Activated T-helper 1 cell treated with anti-CD3 and anti-CD28 coated beads, Interleukin-2, amount 50 U/mL, for 16 hours (primary cell): ENCODE results near the gene NFU1.
"Not testable (repeated sequence)": the region's sequence is repeated elsewhere in the genome, so short reads cannot be mapped to it uniquely, and the experiment has no call there.

Source experiments
- DNase-seq, 2 donors: peaks; one replicate each; pipeline ENCODE4 v3.0.0-alpha.2; 2020; ENCODE audit warnings: low read depth in 1 of 2, low spot score in 1 of 2

NFU1 gene

GRCh38 chr2:69387770-69388481, 49.3 kb downstream of the NFU1 start:
- DNase-seq, result no peak

DNA sequence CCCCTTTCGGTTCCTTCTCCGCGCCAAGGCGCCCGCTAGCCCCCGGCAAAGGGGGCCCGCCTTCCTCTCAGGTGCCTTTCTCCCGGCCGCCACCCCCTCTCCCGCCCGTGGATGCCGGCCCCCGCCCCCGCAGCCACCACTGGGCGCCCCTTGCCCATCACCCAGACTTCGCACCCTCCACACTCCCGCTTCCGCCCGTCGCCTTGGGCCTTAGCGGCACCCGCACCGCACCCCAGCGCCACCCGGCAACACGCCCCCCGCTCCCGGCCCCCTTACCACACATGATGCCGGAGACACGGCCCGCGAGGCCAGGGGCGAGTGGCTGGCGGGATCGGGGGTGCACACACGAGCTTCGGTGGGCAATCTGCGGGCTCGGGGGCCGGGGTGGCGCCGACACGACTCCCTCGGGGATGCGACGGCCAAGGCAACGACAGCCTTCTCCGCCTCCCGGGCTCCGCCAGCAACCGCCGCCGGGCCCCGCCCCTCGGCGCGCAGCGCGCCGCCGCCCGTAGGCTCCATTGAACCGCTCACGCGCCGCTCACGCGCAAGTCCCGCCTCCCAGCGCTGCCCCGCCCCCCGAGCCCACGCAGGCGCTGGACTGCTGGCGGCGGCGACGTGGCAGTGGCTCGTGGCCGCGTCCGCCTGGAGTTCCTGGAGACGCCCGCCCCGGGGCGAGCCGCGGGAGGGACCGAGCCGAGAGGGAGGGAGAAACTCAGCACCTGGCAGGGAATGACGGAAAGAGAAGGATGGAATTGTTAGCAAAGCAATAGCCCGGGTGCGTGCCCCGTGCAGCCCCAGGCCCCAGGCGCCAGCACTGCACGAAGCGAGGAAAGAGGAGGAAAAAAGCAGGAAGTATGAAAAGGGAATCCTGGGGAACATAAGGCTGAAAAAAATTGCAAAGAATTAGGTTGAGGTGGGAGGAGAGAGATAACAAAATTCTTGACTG, 50.2 kb downstream of the NFU1 start, which contains the start of gene GFPT1:
TSS of gene GFPT1 (minus strand) at position 439 of the 946 bp plus-strand sequence. CDS start at position 283, 156 bp downstream.
- peak; percentile 89 to 91 for DNase-seq

DNA sequence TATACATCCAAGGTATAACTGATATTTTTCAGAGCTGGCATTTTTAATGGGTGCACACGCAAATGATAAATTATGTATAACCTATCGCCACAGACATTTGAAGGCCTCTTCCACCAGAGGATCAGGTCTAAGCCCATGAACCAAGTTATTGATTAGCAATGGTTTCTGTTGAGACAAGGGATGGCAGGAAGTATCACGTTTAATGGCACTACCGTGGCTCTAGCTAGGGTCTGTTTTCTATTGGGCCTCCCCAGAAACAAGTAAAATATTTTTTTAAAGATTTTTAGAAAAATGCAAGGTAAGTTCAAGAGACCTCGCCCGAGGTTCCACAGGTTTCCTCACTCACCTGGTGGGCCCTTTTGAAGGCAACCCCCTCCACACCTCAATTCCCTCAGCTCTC, 50.9 kb downstream of the NFU1 start:
- no peak for DNase-seq

DNA sequence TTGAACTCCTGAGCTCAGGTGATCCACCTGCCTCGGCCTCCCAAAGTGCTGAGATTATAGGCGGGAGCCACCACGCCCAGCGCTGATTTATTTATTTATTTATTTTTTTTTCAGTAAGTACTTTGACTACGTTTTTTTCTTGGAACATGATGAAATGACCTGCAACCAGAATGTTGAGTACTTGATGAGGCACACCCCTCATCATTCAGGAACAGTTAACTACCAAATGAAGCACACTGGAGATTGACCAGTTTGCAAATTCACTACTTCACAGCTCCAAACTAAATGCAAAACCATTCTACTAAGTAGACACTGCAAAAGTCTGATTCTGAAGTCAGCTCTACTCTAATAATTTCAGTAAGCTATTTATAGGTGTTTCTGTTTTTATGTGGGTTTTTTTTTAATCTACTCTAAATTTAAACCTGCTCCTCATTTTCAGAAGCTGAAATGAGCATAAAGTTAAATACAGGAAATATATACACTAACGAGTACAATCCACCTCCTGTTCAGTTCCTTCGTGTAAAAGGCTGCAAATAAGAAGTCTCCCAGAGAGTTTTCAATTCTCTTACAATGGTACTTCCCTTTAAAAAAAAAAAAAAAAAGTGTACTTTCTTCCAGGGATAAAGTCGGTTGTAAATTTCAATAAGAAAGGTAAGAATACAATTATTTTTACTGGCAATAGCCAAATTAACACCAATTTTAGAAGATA, 51.6 kb downstream of the NFU1 start:
- DNase-seq, result no peak

DNA sequence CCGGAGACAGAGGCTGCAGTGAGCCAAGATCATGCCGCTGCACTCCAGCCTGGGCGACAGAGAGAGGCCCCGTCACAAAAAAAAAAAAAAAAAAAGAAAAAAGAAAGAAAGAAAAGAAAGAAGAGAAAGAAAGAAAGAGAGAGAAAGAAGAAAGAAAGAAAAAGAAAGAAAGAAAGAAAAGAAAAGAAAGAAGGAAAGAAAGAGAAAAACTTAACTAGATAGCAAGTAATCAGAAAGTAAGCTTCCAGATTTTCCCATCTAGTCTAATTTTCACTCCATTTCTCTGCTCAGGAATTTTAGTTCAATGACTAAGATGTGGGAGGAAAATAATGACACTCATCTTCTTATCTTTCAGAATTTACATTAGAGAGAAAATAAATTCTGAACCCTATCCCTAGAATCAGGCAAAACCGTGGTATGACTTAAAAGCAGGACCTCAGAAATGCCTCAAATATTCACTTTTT, 52.6 kb downstream of the NFU1 start:
- no peak for DNase-seq

DNA sequence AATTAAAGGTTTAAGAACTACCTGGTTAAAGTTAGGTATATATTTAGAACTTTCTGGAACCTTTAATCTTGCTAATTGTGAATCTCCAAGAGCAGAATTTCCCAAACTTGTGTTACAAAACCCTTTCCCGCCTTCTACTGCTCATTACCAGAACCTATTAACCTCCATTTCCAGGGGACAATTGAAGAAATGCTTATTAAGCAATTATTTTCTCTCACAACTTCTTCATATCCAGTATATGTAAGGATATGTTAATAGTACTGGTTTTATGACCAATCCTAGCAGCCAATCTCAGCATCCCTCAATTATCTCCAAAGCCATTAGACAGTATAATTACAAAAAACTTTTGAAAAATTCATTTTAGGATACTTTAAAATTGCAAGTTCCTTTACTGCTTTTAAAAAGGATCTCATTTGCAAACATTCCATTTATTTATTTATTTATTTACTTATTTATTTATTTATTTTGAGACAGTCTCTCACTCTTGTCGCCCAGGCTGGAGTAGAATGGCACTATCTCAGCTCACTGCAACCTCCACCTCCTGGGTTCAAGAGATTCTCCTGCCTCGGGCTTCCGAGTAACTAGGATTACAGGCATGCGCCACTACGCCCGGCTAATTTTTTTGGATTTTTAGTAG, 53.9 kb downstream of the NFU1 start:
- DNase-seq, result no peak

GRCh38 chr2:69382547-69382946, 54.7 kb downstream of the NFU1 start:
- DNase-seq, result no peak

GRCh38 chr2:69381337-69381737, 55.9 kb downstream of the NFU1 start:
- DNase-seq, result no peak

DNA sequence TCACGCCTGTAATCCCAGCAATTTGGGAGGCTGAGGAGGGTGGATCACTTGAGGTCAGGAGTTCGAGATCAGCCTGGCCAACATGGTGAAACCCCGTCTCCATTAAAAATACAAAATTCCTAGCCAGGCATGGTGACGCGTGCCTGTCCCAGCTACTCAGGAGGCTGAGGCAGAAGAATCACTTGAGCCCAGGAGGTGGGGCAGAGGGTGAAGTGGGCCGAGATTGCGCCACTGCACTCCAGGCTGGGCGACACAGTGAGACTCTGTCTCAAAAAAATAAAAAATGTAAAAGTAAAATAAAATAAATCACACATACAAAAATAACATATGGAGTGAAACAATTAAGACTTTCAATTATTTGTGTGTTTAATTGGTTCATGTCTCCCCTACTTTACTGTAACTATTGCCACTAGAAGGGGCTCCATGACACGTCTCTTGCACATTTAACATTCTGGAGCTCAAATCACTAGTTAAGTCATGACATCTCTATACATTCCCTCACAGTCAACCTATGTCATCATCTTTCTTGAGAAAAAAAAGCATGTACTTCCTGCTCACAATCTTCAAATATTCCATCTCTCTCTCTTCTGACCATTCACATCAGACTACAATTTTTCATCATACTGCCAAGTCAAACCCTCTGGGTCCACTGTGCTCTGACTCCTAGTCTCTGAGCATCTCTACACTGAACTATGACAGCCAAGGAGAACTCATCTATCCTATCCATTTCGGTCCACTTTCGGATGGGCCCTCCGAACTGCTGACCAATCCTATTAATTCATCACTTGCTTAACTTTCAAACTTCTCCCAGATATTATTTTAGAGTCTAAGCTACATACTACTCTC, 56.9 kb downstream of the NFU1 start:
- DNase-seq, result no peak

GRCh38 chr2:69376403-69376802, 60.8 kb downstream of the NFU1 start:
- DNase-seq, result no peak

DNA sequence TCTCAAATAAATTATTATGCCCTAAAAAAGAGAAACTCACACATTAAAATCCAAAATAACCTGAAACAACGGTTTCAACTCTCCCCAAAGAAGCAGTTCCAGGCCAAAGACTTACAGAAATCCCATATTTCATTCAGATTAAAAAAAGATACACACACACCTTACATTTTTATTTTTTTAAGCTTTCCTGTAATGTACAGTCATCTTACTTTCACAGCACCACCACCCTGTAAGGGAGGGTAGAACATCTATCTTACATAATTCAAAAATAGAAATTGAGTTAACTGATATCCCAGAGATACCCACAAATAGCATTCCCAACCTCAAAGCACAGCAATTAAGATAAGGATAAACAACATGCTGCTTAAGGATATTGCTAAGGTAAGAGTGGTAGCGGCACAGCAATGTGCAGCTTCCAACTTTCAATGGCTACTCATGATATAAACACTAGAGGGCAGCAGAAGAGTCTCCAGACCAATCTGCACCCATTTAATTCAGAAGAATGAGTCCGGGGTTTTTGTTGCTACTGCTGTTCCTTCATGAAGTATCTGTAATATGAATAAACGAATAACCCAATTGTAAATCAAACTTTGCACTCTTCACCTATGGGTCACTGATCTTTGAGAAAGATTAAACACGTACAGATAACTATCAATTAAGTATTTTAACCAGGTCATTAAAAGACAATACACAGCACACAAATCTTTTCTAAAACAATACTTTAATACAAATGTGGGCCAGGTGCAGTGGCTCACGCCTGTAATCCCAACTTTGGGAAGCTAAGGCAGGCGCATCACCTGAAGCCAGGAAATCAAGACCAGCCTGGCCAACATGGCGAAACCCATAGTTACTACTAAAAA, 61.5 kb downstream of the NFU1 start:
- no peak for DNase-seq

GRCh38 chr2:69372767-69373166, 64.5 kb downstream of the NFU1 start:
- no peak for DNase-seq

- DNase-seq, result no peak
These were observed 67.4 kb downstream of the NFU1 start for GRCh38 chr2:69369802-69370201.

GRCh38 chr2:69368588-69368987, 68.6 kb downstream of the NFU1 start:
- no peak for DNase-seq

GRCh38 chr2:69359371-69359770, 77.9 kb downstream of the NFU1 start:
- DNase-seq, result no peak

- DNase-seq, result no peak
These were observed 78.3 kb downstream of the NFU1 start for GRCh38 chr2:69358914-69359313.

DNA sequence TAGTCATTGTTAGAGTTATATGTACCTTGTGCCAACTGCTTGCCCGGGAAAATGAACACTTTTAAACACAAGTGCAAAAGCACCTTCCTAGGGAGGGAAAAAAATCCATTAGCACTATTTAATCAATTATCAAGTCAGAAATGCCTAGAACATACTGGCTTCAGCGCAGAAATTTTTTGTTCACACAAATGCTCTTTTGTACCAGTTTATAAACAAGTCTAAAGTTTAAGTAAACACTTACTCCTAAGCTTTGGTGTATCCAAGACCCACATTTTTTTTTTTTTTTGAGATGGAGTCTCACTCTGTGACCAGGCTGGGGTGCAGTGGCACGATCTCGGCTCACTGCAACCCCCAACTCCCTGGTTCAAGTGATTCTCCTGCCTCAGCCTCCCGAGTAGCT, 80.8 kb downstream of the NFU1 start:
- DNase-seq, result no peak

DNA sequence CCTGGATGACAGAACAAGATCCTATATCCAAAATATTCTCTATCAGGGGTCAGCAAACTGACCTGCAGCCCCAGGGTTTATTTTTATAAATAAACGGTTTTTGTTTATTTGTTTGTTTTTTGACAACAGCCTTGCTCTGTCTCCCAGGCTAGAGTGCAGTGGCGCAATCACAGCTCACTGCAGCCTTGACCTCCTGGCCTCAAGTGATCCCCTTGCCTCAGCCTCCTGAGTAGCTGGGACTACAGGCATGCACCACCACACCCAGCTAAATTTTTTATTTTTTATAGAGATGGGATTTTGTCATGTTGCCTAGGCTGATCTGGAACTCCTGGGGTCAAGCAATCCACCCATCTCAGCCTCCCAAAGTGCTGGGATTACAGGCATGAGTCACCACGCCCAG, 82.3 kb downstream of the NFU1 start:
- DNase-seq, result not testable (repeated sequence)

DNA sequence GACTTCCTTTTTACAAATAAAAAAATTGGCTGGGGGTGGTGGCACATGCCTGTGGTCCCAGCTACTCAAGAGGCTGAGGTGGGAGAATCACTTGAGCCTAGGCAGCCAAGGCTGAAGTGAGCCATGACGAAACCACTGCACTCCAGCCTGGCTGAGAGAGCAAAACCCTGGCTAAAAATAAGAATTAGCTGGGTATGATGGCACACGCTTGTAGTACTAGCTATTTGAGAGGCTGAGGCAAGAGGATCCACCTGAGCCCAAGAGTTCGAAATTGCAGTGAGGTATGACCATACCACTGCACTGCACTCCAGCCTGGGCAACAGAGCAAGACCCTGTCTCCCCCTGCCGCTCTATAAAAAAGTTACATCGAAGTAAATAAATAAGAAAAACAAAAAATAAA, 83.9 kb downstream of the NFU1 start:
- no peak for DNase-seq
